Adipocyte (in vitro differentiated cells): ENCODE data around the gene GPR42.

ENCODE experiments used
- DNase-seq: peaks from one replicate; pipeline ENCODE4 v3.0.0-alpha.2; 2015; ENCODE audit warnings: low read depth
- H3K27me3 ChIP-seq: replicated peaks from 2 replicates; pipeline ENCODE4 v1.7.0; 2013; ENCODE audit warnings: mild to moderate bottlenecking, low read length, moderate library complexity; ENCODE audit not compliant: control insufficient read depth, insufficient read depth
- H3K36me3 ChIP-seq: 2 replicates; pipeline ENCODE4 v1.7.0; 2013; ENCODE audit warnings: low read length, mild to moderate bottlenecking, moderate library complexity; ENCODE audit not compliant: control insufficient read depth, insufficient read depth, severe bottlenecking
- H3K4me1 ChIP-seq: 2 replicates; pipeline ENCODE4 v1.7.0; 2013; ENCODE audit warnings: mild to moderate bottlenecking, low read length, moderate library complexity; ENCODE audit not compliant: control insufficient read depth, insufficient read depth
- H3K4me3 ChIP-seq: 2 replicates; pipeline ENCODE4 v1.7.0; 2013; ENCODE audit warnings: mild to moderate bottlenecking, low read length, moderate library complexity
- H3K9ac ChIP-seq: 2 replicates; pipeline ENCODE4 v1.7.0; 2013; ENCODE audit warnings: mild to moderate bottlenecking, low read length, moderate library complexity
- H3K9me3 ChIP-seq: 2 replicates; pipeline ENCODE4 v1.7.0; 2013; ENCODE audit warnings: mild to moderate bottlenecking, low read length, moderate library complexity; ENCODE audit not compliant: control insufficient read depth

GPR42 gene

GRCh38 chr19:35337097-35337983, 33.5 kb upstream of the GPR42 start:
- Histone ChIP-seq H3K4me1 (no peaks in the 10 kb centered on the region), H3K27me3 (peaks cover 68% of the 10 kb centered on the region), H3K4me3 (no peak overlapping the region), H3K9ac (no peak overlapping the region), H3K9me3 (no peaks in the 10 kb centered on the region), H3K36me3 (no peaks in the 10 kb centered on the region)
- DNase-seq, result no peak

GRCh38 chr19:35337984-35338296, 32.9 kb upstream of the GPR42 start:
- Histone ChIP-seq H3K9ac (no peak overlapping the region), H3K27me3 (peaks cover 65% of the 10 kb centered on the region), H3K4me1 (no peaks in the 10 kb centered on the region), H3K36me3 (no peaks in the 10 kb centered on the region), H3K4me3 (no peak overlapping the region), H3K9me3 (no peaks in the 10 kb centered on the region)
- DNase-seq, result no peak

- Histone ChIP-seq H3K9me3 (no peaks in the 10 kb centered on the region), H3K4me1 (no peaks in the 10 kb centered on the region), H3K27me3 (peaks cover 51% of the 10 kb centered on the region), H3K9ac (no peak overlapping the region), H3K36me3 (no peaks in the 10 kb centered on the region), H3K4me3 (no peak overlapping the region)
- DNase-seq, result no peak
Measured at GRCh38 chr19:35340431-35340830, 30.4 kb upstream of the GPR42 start.

GRCh38 chr19:35341006-35341405, 29.9 kb upstream of the GPR42 start:
- Histone ChIP-seq H3K9ac (no peak overlapping the region), H3K36me3 (no peaks in the 10 kb centered on the region), H3K27me3 (peaks cover 53% of the 10 kb centered on the region), H3K4me1 (no peaks in the 10 kb centered on the region), H3K4me3 (no peak overlapping the region), H3K9me3 (no peaks in the 10 kb centered on the region)
- DNase-seq, result no peak

GRCh38 chr19:35341565-35342225, 29.2 kb upstream of the GPR42 start:
- Histone ChIP-seq H3K9ac (no peak overlapping the region), H3K36me3 (no peaks in the 10 kb centered on the region), H3K27me3 (peaks cover 53% of the 10 kb centered on the region), H3K4me1 (no peaks in the 10 kb centered on the region), H3K4me3 (no peak overlapping the region), H3K9me3 (no peaks in the 10 kb centered on the region)
- DNase-seq, result no peak

- no peak for DNase-seq
- Histone ChIP-seq H3K4me1 (no peaks in the 10 kb centered on the region), H3K9me3 (no peaks in the 10 kb centered on the region), H3K9ac (no peak overlapping the region), H3K4me3 (no peak overlapping the region), H3K36me3 (no peaks in the 10 kb centered on the region), H3K27me3 (peaks cover 56% of the 10 kb centered on the region)
Measured at GRCh38 chr19:35342430-35342829, 28.4 kb upstream of the GPR42 start.

GRCh38 chr19:35344511-35345031, 26.3 kb upstream of the GPR42 start:
- Histone ChIP-seq H3K27me3 (peaks cover 69% of the 10 kb centered on the region), H3K36me3 (no peaks in the 10 kb centered on the region), H3K9me3 (no peaks in the 10 kb centered on the region), H3K4me1 (no peaks in the 10 kb centered on the region), H3K9ac (no peak overlapping the region), H3K4me3 (no peak overlapping the region)
- DNase-seq, result no peak

- Histone ChIP-seq H3K4me1 (no peaks in the 10 kb centered on the region), H3K9me3 (no peaks in the 10 kb centered on the region), H3K4me3 (no peak overlapping the region), H3K36me3 (no peaks in the 10 kb centered on the region), H3K9ac (no peak overlapping the region), H3K27me3 (peaks cover 62% of the 10 kb centered on the region)
- no peak for DNase-seq
Measured at GRCh38 chr19:35345671-35346111, 25.2 kb upstream of the GPR42 start.

- DNase-seq, result no peak
- no peaks in the 10 kb centered on the region for H3K4me1 ChIP-seq
- no peaks in the 10 kb centered on the region for H3K36me3 ChIP-seq
- H3K4me3 ChIP-seq, result no peak overlapping the region
- peaks cover 55% of the 10 kb centered on the region for H3K27me3 ChIP-seq
- H3K9me3 ChIP-seq, result no peaks in the 10 kb centered on the region
- H3K9ac ChIP-seq, result no peak overlapping the region
Measured at GRCh38 chr19:35346193-35347052, 24.4 kb upstream of the GPR42 start.

GRCh38 chr19:35347171-35347929, 23.5 kb upstream of the GPR42 start, which contains the start of gene FFAR1:
Gene FFAR1 (plus strand): TSS chr19:35347902. CDS start chr19:35351552, 3,650 bp downstream.
- no peaks in the 10 kb centered on the region for H3K4me1 ChIP-seq
- peaks cover 49% of the 10 kb centered on the region for H3K27me3 ChIP-seq
- no peaks in the 10 kb centered on the region for H3K9me3 ChIP-seq
- no peaks in the 10 kb centered on the region for H3K36me3 ChIP-seq
- H3K9ac ChIP-seq, result no peak within 1 kb of the TSS
- no peak for DNase-seq
- H3K4me3 ChIP-seq, result no peak within 1 kb of the TSS
